ENCODE data around the gene PLEKHA6. TPM values are rescaled to one million over a fixed set of nuclear protein-coding genes. Genes with fewer than 3 reads are reported as not detected.

Gene PLEKHA6
- total and polyA plus RNA-seq, 2 of the 4 experiments (the other 2 are of a cell fraction) = 8.2 to 19.9 TPM

GRCh38 chr1:204357551-204358490 lies 1.9 kb downstream of the PLEKHA6 start:
- dilution Hi-C loops (cut with HindIII; ENCODE audit: low sequenced_read_pairs, unreplicated experiment) = no loop called here
- Histone ChIP-seq H4K91ac (ENCODE audit: insufficient read depth, low read depth, low read length) (peak overlapping the region; percentile 40; the same call in 1 of the 2 replicates), H3K27me3 (ENCODE audit: control insufficient read depth, insufficient read depth, low read length) (no peaks in the 10 kb centered on the region), H3K4me3 (ENCODE audit: insufficient read depth, low read depth, low read length) (no peak overlapping the region), H3K79me1 (ENCODE audit: low read depth in 1 of 2, low read length in 2 of 2) (no peaks in the 10 kb centered on the region), H2BK120ac (ENCODE audit: low read depth, low read length) (peak overlapping the region; percentile 33; the same call in 1 of the 2 replicates), H4K20me1 (ENCODE audit: insufficient read depth, low read length) (no peaks in the 10 kb centered on the region), H2AFZ (replicated peaks; ENCODE audit: low read length, poor library complexity) (peak overlapping the region; percentile 52), H4K8ac (ENCODE audit: low read depth in 2 of 2, low read length in 2 of 2) (no peak overlapping the region), H2BK15ac (ENCODE audit: low read depth, low read length) (no peak overlapping the region), H3K27ac (ENCODE audit: insufficient read depth, low read length) (no peak overlapping the region), H3K4ac (ENCODE audit: low read depth, low read length) (peak overlapping the region; percentile 64), H2BK5ac (ENCODE audit: low read depth, low read length, poor library complexity, severe bottlenecking) (no peak overlapping the region), H3K36me3 (ENCODE audit: control insufficient read depth, insufficient read depth, low read length) (no peaks in the 10 kb centered on the region), H2BK20ac (ENCODE audit: low read depth, low read length) (no peak overlapping the region; the same call in 1 of the 2 replicates), H4K5ac (ENCODE audit: low read depth, low read length) (no peak overlapping the region; the same call in 1 of the 2 replicates), H3K14ac (replicated peaks; ENCODE audit: low read depth, low read length) (no peak overlapping the region), H3K18ac (ENCODE audit: low read depth, low read length) (no peak overlapping the region; the same call in 1 of the 2 replicates), H2AK5ac (ENCODE audit: low read depth, low read length) (no peak overlapping the region), H3K9me1 (ENCODE audit: insufficient read depth, low read length) (no peaks in the 10 kb centered on the region), H3K9ac (ENCODE audit: low read depth, low read length) (no peak overlapping the region), H3K4me2 (ENCODE audit: low read depth, low read length) (no peak overlapping the region), H3K9me3 (ENCODE audit: control insufficient read depth, insufficient read depth, low read length) (no peaks in the 10 kb centered on the region), H3K56ac (ENCODE audit: extremely low read depth, insufficient read depth, low read length) (no peak overlapping the region), H3K23ac (ENCODE audit: low read depth, low read length) (no peak overlapping the region), H2AK9ac (replicated peaks; ENCODE audit: low read depth, low read length, poor library complexity) (peak overlapping the region; percentile 62), H3K4me1 (ENCODE audit: control insufficient read depth, insufficient read depth, low read length) (peaks cover 14% of the 10 kb centered on the region; the same call in 1 of the 2 replicates)
- intact Hi-C loops (cut with micrococcal nuclease) = loop anchor here (10.0 kb wide), 1 partner anchor 63 kb away; no protein-coding TSS in a partner anchor
- ChIA-PET CTCF (interaction anchor here (0.6 to 1.7 kb wide), 4 partner anchors 13 to 99 kb away, joined by 3 to 5 read pairs (median 4); no protein-coding TSS in a partner anchor), POLR2A (ENCODE audit: unreplicated experiment) (no interaction called here)
- BruUV-seq (replicated peaks) = no TSS peak
- in situ Hi-C loops (cut with MboI; ENCODE audit: low sequenced_read_pairs) = no loop called here
- DNase-seq (no peak), ATAC-seq (ENCODE audit: low read depth) (no peak)
- 92% methylated on average over 13 of the region's 23 CpGs; no CpG with 5 or more reads in 1 of the 2 experiments for WGBS, 2 experiments (ENCODE audit: extremely low coverage in 2 of 2, insufficient read length in 1 of 2)
- TF ChIP-seq CTCF (conservative IDR thresholded peaks at IDR 0.05; ENCODE audit: low read depth, low read length) = no peak
- TF ChIP-seq MAZ (IDR thresholded peaks at IDR 0.05; ENCODE audit: borderline replicate concordance, low read depth, low read length) = no peak
- TF ChIP-seq MXI1 (IDR thresholded peaks at IDR 0.05; ENCODE audit: borderline replicate concordance, low read depth, low read length) = no peak
- TF ChIP-seq RFX5 (IDR thresholded peaks at IDR 0.05; ENCODE audit: low read depth, low read length) = no peak
- TF ChIP-seq RAD21 (IDR thresholded peaks at IDR 0.05; ENCODE audit: low read length) = no peak
- TF ChIP-seq FOS (IDR thresholded peaks at IDR 0.05; ENCODE audit: low read depth, low read length) = no peak
- no peak for TF ChIP-seq NFE2L2 (IDR thresholded peaks at IDR 0.05; ENCODE audit: low read depth, low read length)
- TF ChIP-seq BHLHE40 (IDR thresholded peaks at IDR 0.05; ENCODE audit: low read depth, low read length) = no peak
- TF ChIP-seq POLR2A (IDR thresholded peaks at IDR 0.05; ENCODE audit: low read depth, low read length) = no peak
- TF ChIP-seq MAFK (IDR thresholded peaks at IDR 0.05; ENCODE audit: low read depth, low read length) = no peak

Measured in IMR-90 (cell line).